SIG-M5 treated with dmso at 0.1 percent for 504 hours (cell line): Measurements from ENCODE around the gene TSACC.

ENCODE experiments used
- DNase-seq: peaks from one replicate; lab custom pipeline; 2025; ENCODE audit not compliant: unreplicated experiment; lab: John Stamatoyannopoulos, UW

TSACC gene

GRCh38 chr1:156373546-156373945, 35.2 kb downstream of the TSACC start:
- DNase-seq: no peak

- peak; percentile 75 for DNase-seq
Observed at GRCh38 chr1:156376146-156376545, 37.8 kb downstream of the TSACC start.

GRCh38 chr1:156376958-156377919, 38.9 kb downstream of the TSACC start:
- DNase-seq: no peak

GRCh38 chr1:156378557-156378956, 40.2 kb downstream of the TSACC start:
- no peak for DNase-seq

GRCh38 chr1:156379420-156380165, 41.3 kb downstream of the TSACC start:
- DNase-seq: no peak

GRCh38 chr1:156382561-156382960, 44.2 kb downstream of the TSACC start:
- no peak for DNase-seq

- peak; percentile 81 for DNase-seq
Observed at GRCh38 chr1:156383023-156383422, 44.7 kb downstream of the TSACC start.

GRCh38 chr1:156384007-156384406, 45.7 kb downstream of the TSACC start:
- DNase-seq: no peak

- no peak for DNase-seq
Observed at GRCh38 chr1:156384658-156385057, 46.3 kb downstream of the TSACC start.

GRCh38 chr1:156385534-156386031, 47.3 kb downstream of the TSACC start:
- peak; percentile 85 for DNase-seq

GRCh38 chr1:156386134-156386901, 48.0 kb downstream of the TSACC start:
- DNase-seq: no peak

- DNase-seq: no peak
Observed at GRCh38 chr1:156386949-156387869, 48.9 kb downstream of the TSACC start.

GRCh38 chr1:156387870-156388173, 49.5 kb downstream of the TSACC start:
- no peak for DNase-seq

GRCh38 chr1:156388174-156389137, 50.1 kb downstream of the TSACC start:
- no peak for DNase-seq

- no peak for DNase-seq
Observed at GRCh38 chr1:156389311-156389710, 51.0 kb downstream of the TSACC start.

GRCh38 chr1:156390469-156391365, 52.4 kb downstream of the TSACC start:
- no peak for DNase-seq

- no peak for DNase-seq
Observed at GRCh38 chr1:156391366-156391677, 53.0 kb downstream of the TSACC start.

GRCh38 chr1:156391701-156392100, 53.4 kb downstream of the TSACC start:
- DNase-seq: no peak
